SK-MEL-5 (cell line): ENCODE results near the gene GPX8. TPM values are rescaled to one million over a fixed set of nuclear protein-coding genes. Genes with fewer than 3 reads are reported as not detected.
A peak's percentile ranks its signal among the peaks of the same experiment; 100 is the strongest.

Experiments used
- DNase-seq: peaks from one replicate; pipeline ENCODE4 v3.0.0-alpha.2; 2016; ENCODE audit warnings: low read depth, low spot score
- in situ Hi-C: cut with HindIII; loops from 2 replicates; pipeline ENCODE4 v1.10.0; 2016; ENCODE audit warnings: low sequenced_read_pairs, high pct_unique_total_duplicates, low pct_unique_long_range_greater_than_20kb
- polyA plus RNA-seq, 2 experiments: library from polyadenylated mRNA; depleted of rRNA; stranded (reverse); fragments of >200 nt; gene quantifications; 2 replicates each; pipeline ENCODE4 v1.2.3, GENCODE V29; 2015
- total RNA-seq: library from RNA; depleted of rRNA; stranded (reverse); fragments of >200 nt; shearing (Covaris generic); gene quantifications from 2 replicates; pipeline ENCODE4 v1.2.3, GENCODE V29; 2014; rRNA removed

The GPX8 gene
- 95.2 and 96.6 TPM in 2 replicates for total RNA-seq
- 77.8 and 83.0 TPM in 2 replicates for polyA plus RNA-seq (2015; cell fraction: cytosol; rRNA removed)
- 34.3 and 56.9 TPM in 2 replicates for polyA plus RNA-seq (2015; cell fraction: nucleus; rRNA removed)

GRCh38 chr5:55159763-55160492 is at the start of gene GPX8:
TSS of gene GPX8 (plus strand) at chr5:55160171. CDS start at chr5:55160193, 22 bp downstream.
- DNase-seq = peak; percentile 86
- in situ Hi-C loops = no loop called here

- in situ Hi-C loops = no loop called here
- no peak for DNase-seq
These were observed 49.8 kb upstream of the GPX8 start for GRCh38 chr5:55110217-55110616.

GRCh38 chr5:55113327-55113726 is 46.6 kb upstream of the GPX8 start:
- in situ Hi-C loops = no loop called here
- DNase-seq = no peak

GRCh38 chr5:55114061-55114460 is 45.9 kb upstream of the GPX8 start:
- in situ Hi-C loops = no loop called here
- DNase-seq = no peak

- DNase-seq = no peak
- in situ Hi-C loops = no loop called here
These were observed 36.6 kb upstream of the GPX8 start for GRCh38 chr5:55123365-55123764.

GRCh38 chr5:55134053-55134722 is 25.8 kb upstream of the GPX8 start:
- in situ Hi-C loops = no loop called here
- no peak for DNase-seq

- no peak for DNase-seq
- in situ Hi-C loops = no loop called here
These were observed 23.4 kb upstream of the GPX8 start for GRCh38 chr5:55136521-55136920.

GRCh38 chr5:55140908-55141665 is 18.9 kb upstream of the GPX8 start:
- no peak for DNase-seq
- in situ Hi-C loops = no loop called here

- DNase-seq = no peak
- in situ Hi-C loops = no loop called here
These were observed 17.9 kb upstream of the GPX8 start for GRCh38 chr5:55141945-55142690.

- DNase-seq = no peak
- in situ Hi-C loops = no loop called here
These were observed 16.3 kb upstream of the GPX8 start for GRCh38 chr5:55143624-55144023.

GRCh38 chr5:55146080-55146479 is 13.9 kb upstream of the GPX8 start:
- peak; percentile 16 for DNase-seq
- in situ Hi-C loops = no loop called here

- in situ Hi-C loops = no loop called here
- peak; percentile 92 for DNase-seq
These were observed 13.3 kb upstream of the GPX8 start for GRCh38 chr5:55146543-55147151.

GRCh38 chr5:55149308-55149795 is 10.6 kb upstream of the GPX8 start:
- DNase-seq = no peak
- in situ Hi-C loops = no loop called here

GRCh38 chr5:55151923-55152842 is 7.8 kb upstream of the GPX8 start:
- in situ Hi-C loops = no loop called here
- no peak for DNase-seq

GRCh38 chr5:55154873-55155272 is 5.1 kb upstream of the GPX8 start:
- no peak for DNase-seq
- in situ Hi-C loops = no loop called here

- DNase-seq = peak; percentile 93
- in situ Hi-C loops = no loop called here
These were observed 680 bp downstream of the GPX8 start for GRCh38 chr5:55160493-55161209.
